ENCODE results near the gene ARL15.

The ARL15 gene

GRCh38 chr5:53927668-53928247 lies 382.6 kb downstream of the ARL15 start:
- TF ChIP-seq CTCF (IDR thresholded peaks at IDR 0.05; ENCODE audit: low read depth, low read length): no peak
- Histone ChIP-seq H3K4me1 (no peaks in the 10 kb centered on the region), H3K4me3 (ENCODE audit: low read depth, low read length) (no peak overlapping the region), H3K36me3 (no peaks in the 10 kb centered on the region), H3K9me3 (no peaks in the 10 kb centered on the region), H3K27me3 (no peaks in the 10 kb centered on the region)
- no peak for DNase-seq

GRCh38 chr5:53926026-53926425 lies 384.3 kb downstream of the ARL15 start:
- Histone ChIP-seq H3K36me3 (no peaks in the 10 kb centered on the region), H3K4me1 (no peaks in the 10 kb centered on the region), H3K9me3 (no peaks in the 10 kb centered on the region), H3K27me3 (no peaks in the 10 kb centered on the region), H3K4me3 (ENCODE audit: low read depth, low read length) (no peak overlapping the region)
- TF ChIP-seq CTCF (IDR thresholded peaks at IDR 0.05; ENCODE audit: low read depth, low read length): no peak
- no peak for DNase-seq

GRCh38 chr5:53924392-53924791 lies 386.0 kb downstream of the ARL15 start:
- no peak overlapping the region for H3K4me3 ChIP-seq (ENCODE audit: low read depth, low read length)
- no peaks in the 10 kb centered on the region for H3K27me3 ChIP-seq
- H3K36me3 ChIP-seq: no peaks in the 10 kb centered on the region
- no peak for DNase-seq
- TF ChIP-seq CTCF (IDR thresholded peaks at IDR 0.05; ENCODE audit: low read depth, low read length): no peak
- no peaks in the 10 kb centered on the region for H3K4me1 ChIP-seq
- H3K9me3 ChIP-seq: no peaks in the 10 kb centered on the region

DNA sequence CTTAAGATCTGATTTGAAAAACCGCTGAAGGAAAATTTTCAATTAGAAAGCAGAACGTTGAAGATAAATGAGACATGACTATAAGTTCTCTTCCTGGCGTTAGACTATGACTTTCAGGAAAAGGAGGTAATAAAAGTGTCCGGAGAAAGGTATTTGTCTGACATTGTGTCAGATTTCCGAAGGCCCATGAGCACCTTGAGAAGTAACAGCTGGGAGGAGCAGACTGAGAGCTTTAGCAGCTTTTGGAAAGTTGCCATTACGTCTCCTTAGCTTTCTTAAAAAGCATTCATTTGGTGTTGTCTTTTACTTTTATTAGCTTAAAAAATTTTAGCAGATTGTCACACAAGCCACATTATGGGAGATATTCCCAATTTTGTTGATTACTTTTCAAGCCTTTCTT lies 386.4 kb downstream of the ARL15 start:
- DNase-seq: no peak
- H3K27me3 ChIP-seq: no peaks in the 10 kb centered on the region
- no peaks in the 10 kb centered on the region for H3K9me3 ChIP-seq
- no peaks in the 10 kb centered on the region for H3K36me3 ChIP-seq
- TF ChIP-seq CTCF (IDR thresholded peaks at IDR 0.05; ENCODE audit: low read depth, low read length): no peak
- H3K4me3 ChIP-seq (ENCODE audit: low read depth, low read length): no peak overlapping the region
- H3K4me1 ChIP-seq: no peaks in the 10 kb centered on the region

DNA sequence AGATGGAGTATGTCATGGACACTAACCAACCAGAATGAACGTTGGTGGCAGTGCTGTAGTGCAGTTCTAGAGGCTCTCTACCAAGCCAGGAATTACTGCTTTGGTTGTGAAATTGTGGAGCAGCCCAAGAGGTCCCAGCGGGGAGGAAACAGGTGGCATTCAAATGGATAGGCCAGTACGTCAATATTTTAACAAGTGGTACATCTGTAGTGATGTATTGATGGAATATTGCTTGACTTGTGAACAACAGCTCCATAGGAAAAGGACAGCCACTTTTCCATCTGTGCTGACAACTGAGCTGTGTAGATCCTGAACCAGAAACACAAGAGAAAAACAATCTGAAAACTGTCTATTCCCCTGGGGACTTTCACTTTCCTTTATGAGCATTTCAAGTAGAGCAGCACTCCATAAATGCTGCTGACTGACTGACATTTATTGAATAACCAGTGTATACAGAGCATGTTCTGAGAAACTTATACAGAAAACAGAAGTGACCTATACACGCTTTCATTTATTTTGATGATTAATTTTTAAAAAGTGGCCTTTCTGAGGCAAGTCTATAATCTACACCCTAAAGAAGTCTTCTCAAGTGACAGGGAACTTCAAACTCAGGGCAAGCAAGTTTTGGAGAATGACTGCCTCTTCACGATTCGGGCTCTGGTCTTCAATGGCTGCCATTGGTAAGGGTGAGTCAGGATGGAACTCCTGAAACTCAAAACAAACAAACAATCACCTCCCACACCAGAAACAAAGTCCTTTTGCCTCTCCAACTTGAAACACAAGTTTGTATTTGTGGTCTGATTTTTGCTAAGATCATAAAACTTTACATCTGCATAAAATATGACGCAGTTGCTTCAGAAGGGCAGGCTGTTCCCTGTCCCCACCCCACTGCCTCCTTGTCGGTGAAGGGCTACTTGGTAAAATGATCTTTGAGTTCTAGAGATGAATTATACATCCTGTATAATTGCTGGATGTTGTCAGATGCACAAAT lies 387.6 kb downstream of the ARL15 start:
- Histone ChIP-seq H3K4me1 (no peaks in the 10 kb centered on the region), H3K4me3 (ENCODE audit: low read depth, low read length) (no peak overlapping the region), H3K27me3 (no peaks in the 10 kb centered on the region), H3K36me3 (no peaks in the 10 kb centered on the region), H3K9me3 (no peaks in the 10 kb centered on the region)
- no peak for DNase-seq
- no peak for TF ChIP-seq CTCF (IDR thresholded peaks at IDR 0.05; ENCODE audit: low read depth, low read length)

DNA sequence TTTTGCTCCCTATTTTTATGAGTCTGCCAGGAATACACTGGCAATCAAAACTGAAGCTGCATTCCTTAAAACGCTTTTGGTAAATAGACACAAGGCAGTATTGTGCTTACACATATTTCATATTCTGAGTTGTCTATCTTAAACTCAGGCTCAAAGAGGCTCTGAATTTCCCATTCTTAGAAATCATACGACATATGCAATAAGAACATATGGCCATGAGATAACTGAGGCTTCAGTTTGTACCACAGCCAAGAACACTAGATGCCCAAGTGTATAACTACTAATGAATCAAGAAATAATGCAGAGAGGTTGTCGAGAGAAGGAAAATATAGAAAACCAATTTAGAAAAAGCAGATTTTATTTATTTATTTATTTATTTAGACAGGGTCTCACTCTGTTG lies 392.5 kb downstream of the ARL15 start:
- no peak for DNase-seq

More for the DNA sequence above, 392.5 kb downstream of the ARL15 start:
- no peaks in the 10 kb centered on the region for H3K4me1 ChIP-seq
- no peak overlapping the region for H3K4me3 ChIP-seq (ENCODE audit: low read depth, low read length)
- H3K9me3 ChIP-seq: no peaks in the 10 kb centered on the region
- no peak for TF ChIP-seq CTCF (IDR thresholded peaks at IDR 0.05; ENCODE audit: low read depth, low read length)
- H3K27me3 ChIP-seq: no peaks in the 10 kb centered on the region
- H3K36me3 ChIP-seq: no peaks in the 10 kb centered on the region

Measured in BE2C (cell line).